Measurements from ENCODE around the gene CAMKK2. TPM values are rescaled to one million over a fixed set of nuclear protein-coding genes. Genes with fewer than 3 reads are reported as not detected.

The CAMKK2 gene
- total and polyA plus RNA-seq, 9 of the 15 experiments (the other 6 are each of a cell fraction or from before 2014, with no cell fraction given): 4.3 to 32.0 (median 18.2) TPM

DNA sequence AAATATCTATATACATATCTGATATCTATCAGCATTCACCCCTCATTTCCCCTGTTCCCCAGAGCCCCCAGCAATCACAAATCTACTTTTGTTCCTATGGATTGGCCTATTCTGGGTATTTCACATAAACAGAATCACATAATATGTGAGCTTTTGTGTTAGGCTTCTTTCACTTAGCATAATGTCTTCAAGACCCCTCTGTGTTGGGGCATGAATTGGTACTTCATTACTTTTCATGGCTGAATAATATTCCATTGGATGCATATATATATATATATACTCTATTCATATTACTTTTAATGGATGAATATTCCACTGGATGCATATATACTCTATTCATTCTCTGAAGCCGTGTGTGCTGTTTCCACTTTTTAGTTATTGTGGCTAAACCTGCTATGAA is 28.7 kb downstream of the CAMKK2 start:
- ATAC-seq (no peak), DNase-seq (ENCODE audit: extremely low read depth in 1 of 4, low spot score in 3 of 4) (no peak), FAIRE-seq (no peak)
- no peak for TF ChIP-seq NR3C1 (CRISPR knock-in tag; IDR thresholded peaks at IDR 0.05)
- no peak for TF ChIP-seq SLC30A9 (CRISPR knock-in tag; IDR thresholded peaks at IDR 0.05)
- TF ChIP-seq, protein P1, sequence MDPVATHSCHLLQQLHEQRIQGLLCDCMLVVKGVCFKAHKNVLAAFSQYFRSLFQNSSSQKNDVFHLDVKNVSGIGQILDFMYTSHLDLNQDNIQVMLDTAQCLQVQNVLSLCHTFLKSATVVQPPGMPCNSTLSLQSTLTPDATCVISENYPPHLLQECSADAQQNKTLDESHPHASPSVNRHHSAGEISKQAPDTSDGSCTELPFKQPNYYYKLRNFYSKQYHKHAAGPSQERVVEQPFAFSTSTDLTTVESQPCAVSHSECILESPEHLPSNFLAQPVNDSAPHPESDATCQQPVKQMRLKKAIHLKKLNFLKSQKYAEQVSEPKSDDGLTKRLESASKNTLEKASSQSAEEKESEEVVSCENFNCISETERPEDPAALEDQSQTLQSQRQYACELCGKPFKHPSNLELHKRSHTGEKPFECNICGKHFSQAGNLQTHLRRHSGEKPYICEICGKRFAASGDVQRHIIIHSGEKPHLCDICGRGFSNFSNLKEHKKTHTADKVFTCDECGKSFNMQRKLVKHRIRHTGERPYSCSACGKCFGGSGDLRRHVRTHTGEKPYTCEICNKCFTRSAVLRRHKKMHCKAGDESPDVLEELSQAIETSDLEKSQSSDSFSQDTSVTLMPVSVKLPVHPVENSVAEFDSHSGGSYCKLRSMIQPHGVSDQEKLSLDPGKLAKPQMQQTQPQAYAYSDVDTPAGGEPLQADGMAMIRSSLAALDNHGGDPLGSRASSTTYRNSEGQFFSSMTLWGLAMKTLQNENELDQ (CRISPR knock-in tag; IDR thresholded peaks at IDR 0.05; ENCODE audit: borderline replicate concordance): no peak
- 0 out of 2 replicates have a peak, but pooled peaks have one; percentile 28 for TF ChIP-seq ADNP (tag; IDR thresholded peaks at IDR 0.05)
- no peak for TF ChIP-seq RUNX1 (IDR thresholded peaks at IDR 0.05; ENCODE audit: low read depth)
- no peak for TF ChIP-seq CLOCK (CRISPR knock-in tag; IDR thresholded peaks at IDR 0.05; ENCODE audit: borderline replicate concordance)
- no peak for TF ChIP-seq NR2F6 (CRISPR knock-in tag; IDR thresholded peaks at IDR 0.05)
- TF ChIP-seq, protein P2, sequence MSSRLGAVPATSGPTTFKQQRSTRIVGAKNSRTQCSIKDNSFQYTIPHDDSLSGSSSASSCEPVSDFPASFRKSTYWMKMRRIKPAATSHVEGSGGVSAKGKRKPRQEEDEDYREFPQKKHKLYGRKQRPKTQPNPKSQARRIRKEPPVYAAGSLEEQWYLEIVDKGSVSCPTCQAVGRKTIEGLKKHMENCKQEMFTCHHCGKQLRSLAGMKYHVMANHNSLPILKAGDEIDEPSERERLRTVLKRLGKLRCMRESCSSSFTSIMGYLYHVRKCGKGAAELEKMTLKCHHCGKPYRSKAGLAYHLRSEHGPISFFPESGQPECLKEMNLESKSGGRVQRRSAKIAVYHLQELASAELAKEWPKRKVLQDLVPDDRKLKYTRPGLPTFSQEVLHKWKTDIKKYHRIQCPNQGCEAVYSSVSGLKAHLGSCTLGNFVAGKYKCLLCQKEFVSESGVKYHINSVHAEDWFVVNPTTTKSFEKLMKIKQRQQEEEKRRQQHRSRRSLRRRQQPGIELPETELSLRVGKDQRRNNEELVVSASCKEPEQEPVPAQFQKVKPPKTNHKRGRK (tag; IDR thresholded peaks at IDR 0.05): no peak
- peak; percentile 64 for TF ChIP-seq ZNF146 (CRISPR knock-in tag; IDR thresholded peaks at IDR 0.05; ENCODE audit: unreplicated experiment)
- TF ChIP-seq BCL6 (CRISPR knock-in tag; IDR thresholded peaks at IDR 0.05): no peak
- TF ChIP-seq, protein P3, sequence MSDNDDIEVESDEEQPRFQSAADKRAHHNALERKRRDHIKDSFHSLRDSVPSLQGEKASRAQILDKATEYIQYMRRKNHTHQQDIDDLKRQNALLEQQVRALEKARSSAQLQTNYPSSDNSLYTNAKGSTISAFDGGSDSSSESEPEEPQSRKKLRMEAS (CRISPR knock-in tag; IDR thresholded peaks at IDR 0.05): no peak
- Histone ChIP-seq H4K20me1 (replicated peaks; ENCODE audit: control insufficient read depth, insufficient read depth, low read length) (no peaks in the 10 kb centered on the region), H3K79me2 (ENCODE audit: control insufficient read depth, insufficient read depth, low read length) (no peaks in the 10 kb centered on the region), H3K27me3 (ENCODE audit: control insufficient read depth in 2 of 2, insufficient read depth in 2 of 2, low read length in 2 of 2) (no peaks in the 10 kb centered on the region), H3K27ac (ENCODE audit: extremely low read depth, low read depth, low read length) (no peak overlapping the region), H3K36me3 (ENCODE audit: control insufficient read depth, insufficient read depth, low read length) (peaks cover 58% of the 10 kb centered on the region), H3K4me2 (ENCODE audit: insufficient read depth, low read length) (no peak overlapping the region), H3K9me3 (replicated peaks; ENCODE audit: control insufficient read depth, insufficient read depth, low read depth, low read length) (no peaks in the 10 kb centered on the region), H3K4me3 (no peak overlapping the region), H3K9me1 (ENCODE audit: control insufficient read depth, insufficient read depth, low read length) (no peaks in the 10 kb centered on the region), H2AFZ (ENCODE audit: low read depth, low read length) (no peak overlapping the region), H3K4me1 (replicated peaks in 1 of 2; ENCODE audit: control insufficient read depth in 2 of 2, insufficient read depth in 2 of 2, low read length in 2 of 2) (peaks cover 7 to 18% of the 10 kb centered on the region in 2 experiments; a peak in 4 of 5 replicates), H3K9ac (ENCODE audit: insufficient read depth in 1 of 2, low read depth in 2 of 2, low read length in 2 of 2) (no peak overlapping the region)
- intact Hi-C loops (cut with micrococcal nuclease): no loop called here
- no TSS peak for BruUV-seq (replicated peaks)
- 94% methylated on average over 1 of the region's 1 CpG for whole genome bisulfite sequencing (ENCODE audit: insufficient coverage, low coverage, missing lambda C conversion rate)
- POLR2A ChIA-PET: interaction anchor here (0.7 to 0.9 kb wide), 2 partner anchors 10 to 181 kb away, joined by 3 to 5 read pairs; no protein-coding TSS in a partner anchor
- CTCF ChIA-PET (ENCODE audit: low intra/inter-chr PET ratio): no interaction called here
- in situ Hi-C loops (cut with MboI): no loop called here

Data from K562 (cell line).